ENCODE measurements around the gene GALNT4. TPM values are rescaled to one million over a fixed set of nuclear protein-coding genes. Genes with fewer than 3 reads are reported as not detected.

Gene GALNT4
- total and polyA plus RNA-seq, 8 donors = 0.45 to 111 (median 6.6) TPM

DNA sequence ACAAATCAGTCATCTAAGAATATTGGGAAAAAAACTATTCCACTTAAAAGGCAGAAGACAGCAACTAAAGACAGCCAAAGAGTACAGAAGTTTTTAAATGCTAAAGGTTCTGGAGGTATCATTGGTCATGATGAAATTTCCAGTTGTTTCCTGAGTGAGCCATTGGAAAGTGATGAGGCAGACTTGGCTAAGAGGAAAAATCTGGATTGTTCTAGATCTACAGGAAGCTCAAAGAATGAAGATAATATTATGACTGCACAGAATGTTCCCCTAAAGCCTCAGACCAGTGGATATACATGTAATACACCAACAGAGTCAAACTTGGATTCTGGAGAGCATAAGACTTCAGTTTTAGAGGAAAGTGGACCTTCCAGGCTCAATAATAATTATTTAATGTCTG lies 22.8 kb downstream of the GALNT4 start:
- Histone ChIP-seq H3K4me1 (peaks cover 3 to 26% (median 12%) of the 10 kb centered on the region in 4 donors), H3K4me3 (no peak overlapping the region), H3K27ac (no peak overlapping the region), H3K36me3 (peaks cover 0 to 8% (median 5%) of the 10 kb centered on the region in 4 donors), H3K27me3 (no peaks in the 10 kb centered on the region), H3K9me3 (no peaks in the 10 kb centered on the region)
- intact Hi-C loops (cut with DNase I; ENCODE audit: low total_unique reads) = no loop called here
- TF ChIP-seq CTCF (IDR thresholded peaks at IDR 0.05) = no peak
- TF ChIP-seq EP300 (IDR thresholded peaks at IDR 0.05) = no peak
- TF ChIP-seq POLR2A (IDR thresholded peaks at IDR 0.05) = no peak
- no peak for TF ChIP-seq POLR2AphosphoS5 (IDR thresholded peaks at IDR 0.05)
- no peak for DNase-seq

- TF ChIP-seq EP300 (IDR thresholded peaks at IDR 0.05) (no peak), POLR2AphosphoS5 (IDR thresholded peaks at IDR 0.05) (no peak), CTCF (IDR thresholded peaks at IDR 0.05) (no peak), POLR2A (IDR thresholded peaks at IDR 0.05) (no peak)
- Histone ChIP-seq H3K36me3 (peaks cover 0 to 8% (median 5%) of the 10 kb centered on the region in 4 donors), H3K27ac (no peak overlapping the region), H3K27me3 (no peaks in the 10 kb centered on the region), H3K4me1 (peaks cover 5 to 17% (median 6%) of the 10 kb centered on the region in 4 donors), H3K4me3 (no peak overlapping the region), H3K9me3 (no peaks in the 10 kb centered on the region)
- no peak for DNase-seq
- 95 to 98% (median 96%) methylated on average over 19 of the region's 19 CpGs for WGBS, 5 donors
- intact Hi-C loops (cut with DNase I; ENCODE audit: low total_unique reads) = no loop called here
These were observed 24.7 kb downstream of the GALNT4 start for GRCh38 chr12:89499857-89500256.

DNA sequence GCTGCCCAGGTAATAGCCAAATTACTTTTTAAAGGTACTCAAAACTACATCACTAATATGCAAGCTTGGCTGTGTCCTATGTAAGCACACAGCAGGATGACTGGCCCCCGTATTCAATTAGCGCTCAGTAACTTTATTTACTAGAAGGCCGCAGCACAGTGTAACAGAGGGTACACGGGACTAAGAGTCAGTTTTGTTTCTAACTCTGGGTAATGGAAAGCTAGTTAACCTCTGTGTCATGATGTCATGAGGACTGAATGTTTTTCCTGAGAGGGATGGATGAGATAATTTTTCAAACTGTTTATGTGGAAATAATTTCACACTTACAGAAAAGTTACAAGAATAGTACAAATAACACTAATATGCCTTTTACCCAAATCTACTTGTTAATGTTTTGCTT lies 27.1 kb downstream of the GALNT4 start:
- Histone ChIP-seq H3K9me3 (no peaks in the 10 kb centered on the region), H3K36me3 (peaks cover 0 to 9% (median 9%) of the 10 kb centered on the region in 4 donors), H3K27me3 (no peaks in the 10 kb centered on the region), H3K27ac (peak overlapping the region; percentile 52 to 64 (median 56)), H3K4me3 (no peak overlapping the region), H3K4me1 (peaks cover 8 to 35% (median 15%) of the 10 kb centered on the region in 4 donors)
- TF ChIP-seq CTCF (IDR thresholded peaks at IDR 0.05) = no peak
- no peak for TF ChIP-seq EP300 (IDR thresholded peaks at IDR 0.05)
- no peak for TF ChIP-seq POLR2AphosphoS5 (IDR thresholded peaks at IDR 0.05)
- no peak for TF ChIP-seq POLR2A (IDR thresholded peaks at IDR 0.05)
- WGBS, 5 donors = 24 to 73% (median 37%) methylated on average over 4 of the region's 4 CpGs
- DNase-seq = no peak
- intact Hi-C loops (cut with DNase I; ENCODE audit: low total_unique reads) = no loop called here

- no peaks in the 10 kb centered on the region for H3K27me3 ChIP-seq
- TF ChIP-seq POLR2AphosphoS5 (IDR thresholded peaks at IDR 0.05) (peak in 2 of 3 donors; percentile 10 to 59), POLR2A (IDR thresholded peaks at IDR 0.05) (no peak)
- H3K27ac ChIP-seq = peak overlapping the region; percentile 23 to 63 (median 56)
- no peak overlapping the region for H3K4me3 ChIP-seq
- peak; percentile 43 to 78 for DNase-seq
- H3K36me3 ChIP-seq = peaks cover 0 to 9% (median 9%) of the 10 kb centered on the region in 4 donors
- no peaks in the 10 kb centered on the region for H3K9me3 ChIP-seq
- intact Hi-C loops (cut with DNase I; ENCODE audit: low total_unique reads) = no loop called here
- 31 to 67% (median 38%) methylated on average over 4 of the region's 4 CpGs for WGBS, 5 donors
- peaks cover 10 to 35% (median 15%) of the 10 kb centered on the region in 4 donors for H3K4me1 ChIP-seq
These were observed 27.6 kb downstream of the GALNT4 start for GRCh38 chr12:89497005-89497404.

DNA sequence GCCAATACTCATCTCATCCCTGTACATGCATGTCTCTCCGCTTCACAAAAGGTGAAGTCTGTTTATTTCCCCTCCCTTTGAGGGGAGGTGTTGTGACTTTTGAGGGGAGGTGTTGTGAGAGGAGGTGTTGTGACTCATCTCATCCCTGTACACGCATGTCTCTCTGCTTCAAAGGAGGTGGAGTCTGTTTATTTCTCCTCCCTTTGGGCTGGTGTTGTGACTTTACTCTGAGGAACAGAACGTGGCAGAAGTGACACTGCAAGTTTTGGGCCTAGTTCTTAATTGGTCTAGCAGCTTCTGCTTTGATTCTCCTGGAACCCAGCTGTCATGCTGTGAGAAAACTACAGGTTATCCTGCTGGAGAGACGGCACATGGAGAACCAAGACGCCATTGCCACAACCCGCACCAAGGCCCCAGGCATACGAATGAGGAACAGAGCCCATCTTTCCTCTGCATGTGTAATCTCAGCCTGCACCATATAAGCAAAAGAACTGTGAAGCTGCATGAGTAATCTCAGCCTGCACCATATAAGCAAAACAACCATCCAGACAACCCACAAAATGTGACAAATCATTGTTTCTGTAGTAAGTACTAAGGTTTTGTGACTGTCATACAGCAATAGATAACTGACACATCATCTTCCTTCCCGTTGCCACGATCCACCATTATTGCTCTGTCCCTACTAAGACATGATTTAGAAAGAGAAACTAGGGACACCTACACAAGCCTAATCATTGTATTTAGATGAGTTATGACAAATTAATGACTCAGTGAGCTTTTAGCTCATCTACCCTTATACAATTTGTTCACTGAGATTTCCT lies 30.0 kb downstream of the GALNT4 start:
- Histone ChIP-seq H3K4me1 (peaks cover 10 to 35% (median 15%) of the 10 kb centered on the region in 4 donors), H3K27me3 (no peaks in the 10 kb centered on the region), H3K27ac (peak overlapping the region; percentile 37 to 81 (median 72)), H3K36me3 (peaks cover 0 to 29% (median 25%) of the 10 kb centered on the region in 4 donors), H3K4me3 (no peak overlapping the region), H3K9me3 (no peaks in the 10 kb centered on the region)
- no peak for DNase-seq
- no peak for TF ChIP-seq POLR2A (IDR thresholded peaks at IDR 0.05)
- no peak for TF ChIP-seq EP300 (IDR thresholded peaks at IDR 0.05)
- TF ChIP-seq CTCF (IDR thresholded peaks at IDR 0.05) = no peak
- TF ChIP-seq POLR2AphosphoS5 (IDR thresholded peaks at IDR 0.05) = no peak
- WGBS, 5 donors = 75 to 88% (median 85%) methylated on average over 9 of the region's 9 CpGs
- intact Hi-C loops (cut with DNase I; ENCODE audit: low total_unique reads) = no loop called here
